ENCODE measurements around the gene JAK1.

GRCh38 chr1:64903593-64903992 is 62.8 kb downstream of the JAK1 start:
- peak; percentile 48; the same call in 1 of the 2 replicates for TF ChIP-seq GATA3 (IDR thresholded peaks at IDR 0.05; ENCODE audit: low read depth, low read length)
- TF ChIP-seq GATA2 (IDR thresholded peaks at IDR 0.05; ENCODE audit: low read depth, low read length) = peak; percentile 51; the same call in 1 of the 2 replicates

All from SH-SY5Y (cell line).